GM19025 (cell line): ENCODE results near the gene TKT.

Experiments used
- ATAC-seq: cut with Tn5 transposase; IDR thresholded peaks from one replicate; pipeline ENCODE4 v1.9.1; 2021; ENCODE audit warnings: mild to moderate bottlenecking, low read depth, moderate library complexity; ENCODE audit not compliant: unreplicated experiment

The TKT gene

GRCh38 chr3:53183514-53183913 lies 72.3 kb downstream of the TKT start:
- no peak for ATAC-seq

GRCh38 chr3:53182764-53183355 lies 73.0 kb downstream of the TKT start:
- no peak for ATAC-seq

DNA sequence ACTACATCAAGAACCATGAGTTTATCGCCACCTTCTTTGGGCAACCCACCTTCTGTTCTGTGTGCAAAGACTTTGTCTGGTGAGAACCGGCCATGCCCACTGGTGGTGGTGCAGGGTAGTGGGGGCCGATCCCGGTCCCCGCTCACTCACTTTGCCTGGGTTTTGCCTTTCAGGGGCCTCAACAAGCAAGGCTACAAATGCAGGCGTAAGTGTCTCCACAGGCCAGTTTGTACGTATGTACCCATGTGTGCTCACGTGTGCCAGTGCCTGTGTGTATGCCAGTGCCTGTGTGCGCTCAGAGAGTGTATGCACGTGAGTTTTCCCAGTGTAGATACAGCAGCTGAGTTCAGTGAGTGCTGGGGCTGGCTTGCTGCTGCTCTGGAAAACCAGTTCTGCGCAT lies 74.3 kb downstream of the TKT start:
- no peak for ATAC-seq

GRCh38 chr3:53181024-53181371 lies 74.8 kb downstream of the TKT start:
- ATAC-seq, result peak; percentile 26

DNA sequence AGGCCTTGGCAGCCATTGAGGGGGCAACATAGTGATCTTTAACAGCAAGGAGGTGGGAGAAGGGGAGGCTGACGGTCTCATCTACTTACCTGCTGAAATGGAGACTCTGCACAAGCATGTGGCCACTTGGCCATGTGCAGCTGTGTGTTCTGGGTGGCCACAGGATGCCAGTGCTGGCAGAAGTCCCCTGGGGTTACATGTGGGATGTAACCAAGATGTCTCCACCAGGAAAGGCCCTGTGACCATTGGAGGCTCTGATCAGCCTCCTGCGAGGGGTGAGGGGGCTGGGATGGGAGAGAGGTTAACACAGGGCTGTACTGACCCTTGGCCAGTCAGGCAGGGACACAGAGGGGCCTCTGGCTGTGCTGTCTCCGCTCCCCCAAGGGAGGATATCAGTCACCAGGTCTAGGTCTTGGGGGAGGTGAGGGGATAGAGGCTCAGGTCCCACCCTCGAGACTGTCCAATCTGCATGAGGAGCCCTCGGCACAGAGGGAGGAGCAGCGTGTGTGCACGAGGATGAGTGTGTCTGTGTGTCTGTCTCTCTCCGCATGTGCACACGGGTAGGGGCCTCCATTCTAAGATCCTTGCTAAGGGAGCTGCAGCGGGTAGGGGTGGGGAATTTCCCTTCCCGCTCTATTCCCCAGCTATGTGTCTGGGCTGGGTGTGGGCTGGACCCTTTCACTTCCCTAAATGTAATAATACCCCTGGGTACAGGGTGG lies 75.4 kb downstream of the TKT start:
- peak; percentile 89 for ATAC-seq

- ATAC-seq, result no peak
These were observed 76.2 kb downstream of the TKT start for GRCh38 chr3:53179580-53179979.

GRCh38 chr3:53178246-53178645 lies 77.6 kb downstream of the TKT start:
- no peak for ATAC-seq

DNA sequence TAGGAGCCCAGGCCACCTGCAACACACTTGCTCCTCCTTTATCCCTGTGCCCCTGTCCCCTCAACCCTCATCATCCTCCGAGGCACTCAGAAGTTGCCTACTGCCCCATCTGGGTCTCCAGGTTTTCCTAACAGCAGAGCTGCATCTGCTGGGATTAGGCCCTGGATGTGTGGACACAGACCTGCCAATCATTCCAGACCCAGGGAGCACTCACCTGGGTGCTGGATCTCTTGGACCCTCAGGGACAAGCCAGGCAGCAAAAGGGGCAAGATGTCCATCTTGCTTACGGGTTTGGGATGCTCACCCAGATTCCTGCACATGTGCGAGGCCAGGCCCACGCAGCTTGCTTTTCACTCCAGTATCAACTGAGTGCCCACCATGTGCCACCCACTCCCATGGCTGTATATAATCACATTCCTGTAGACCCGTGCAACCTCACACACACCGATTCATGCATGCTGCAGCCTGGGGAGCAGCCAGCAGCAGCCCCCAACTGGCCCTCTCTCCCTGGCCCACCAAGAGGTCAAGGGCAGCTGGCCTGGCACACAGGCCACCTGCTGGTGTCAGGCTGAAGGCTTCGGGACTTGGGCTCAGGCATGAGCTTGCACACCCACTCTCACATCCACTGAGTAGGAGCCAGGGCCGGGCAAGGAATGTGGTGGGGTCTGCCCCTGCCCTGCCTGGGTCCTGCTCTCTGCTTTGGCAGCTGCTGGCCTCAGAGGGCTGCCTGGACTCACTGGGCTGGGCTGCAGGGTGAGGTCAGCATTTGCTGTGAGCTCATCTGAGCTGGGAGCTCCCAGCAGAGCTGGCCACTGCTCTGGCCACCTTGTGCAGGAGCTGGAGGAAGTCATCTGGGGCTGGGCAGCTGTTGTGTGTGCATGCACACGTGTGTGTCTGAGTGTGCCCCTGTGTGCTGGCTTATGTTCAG lies 79.9 kb downstream of the TKT start:
- ATAC-seq, result no peak
